ENCODE measurements around the gene WIPF1. TPM values are rescaled to one million over a fixed set of nuclear protein-coding genes. Genes with fewer than 3 reads are reported as not detected.

WIPF1 gene
- total RNA-seq, 2 donors from 2014 or later = 6.7 to 21.4 TPM

- no peaks in the 10 kb centered on the region for H3K36me3 ChIP-seq
- intact Hi-C loops (cut with DNase I) = no loop called here
- H3K4me1 ChIP-seq = no peaks in the 10 kb centered on the region
- no peaks in the 10 kb centered on the region for H3K27me3 ChIP-seq
- no peak for TF ChIP-seq CTCF (IDR thresholded peaks at IDR 0.05)
- H3K9ac ChIP-seq (ENCODE audit: low read depth in 2 of 2, low read length in 2 of 2) = no peak overlapping the region
- H3K27ac ChIP-seq = no peak overlapping the region
- DNase-seq = no peak
- H3K4me3 ChIP-seq = no peak overlapping the region
- H3K9me3 ChIP-seq = no peaks in the 10 kb centered on the region
These were observed 52.8 kb downstream of the WIPF1 start for GRCh38 chr2:174544802-174545201.

- H3K36me3 ChIP-seq = no peaks in the 10 kb centered on the region
- H3K4me3 ChIP-seq = no peak overlapping the region
- intact Hi-C loops (cut with DNase I) = no loop called here
- no peaks in the 10 kb centered on the region for H3K9me3 ChIP-seq
- no peak for TF ChIP-seq CTCF (IDR thresholded peaks at IDR 0.05)
- no peak overlapping the region for H3K9ac ChIP-seq (ENCODE audit: low read depth in 2 of 2, low read length in 2 of 2)
- no peak for DNase-seq
- H3K27ac ChIP-seq = no peak overlapping the region
- no peaks in the 10 kb centered on the region for H3K27me3 ChIP-seq
- no peaks in the 10 kb centered on the region for H3K4me1 ChIP-seq
These were observed 53.4 kb downstream of the WIPF1 start for GRCh38 chr2:174544156-174544555.

- TF ChIP-seq CTCF (IDR thresholded peaks at IDR 0.05) = no peak
- no peak overlapping the region for H3K9ac ChIP-seq (ENCODE audit: low read depth in 2 of 2, low read length in 2 of 2)
- no peak overlapping the region for H3K4me3 ChIP-seq
- H3K9me3 ChIP-seq = no peaks in the 10 kb centered on the region
- intact Hi-C loops (cut with DNase I) = no loop called here
- H3K4me1 ChIP-seq = no peaks in the 10 kb centered on the region
- no peak for DNase-seq
- H3K27me3 ChIP-seq = no peaks in the 10 kb centered on the region
- H3K36me3 ChIP-seq = no peaks in the 10 kb centered on the region
- no peak overlapping the region for H3K27ac ChIP-seq
These were observed 56.7 kb downstream of the WIPF1 start for GRCh38 chr2:174540893-174541292.

- H3K27ac ChIP-seq = no peak overlapping the region
- no peaks in the 10 kb centered on the region for H3K4me1 ChIP-seq
- H3K9ac ChIP-seq (ENCODE audit: low read depth in 2 of 2, low read length in 2 of 2) = no peak overlapping the region
- no peak for TF ChIP-seq CTCF (IDR thresholded peaks at IDR 0.05)
- H3K36me3 ChIP-seq = no peaks in the 10 kb centered on the region
- no peaks in the 10 kb centered on the region for H3K9me3 ChIP-seq
- no peaks in the 10 kb centered on the region for H3K27me3 ChIP-seq
- intact Hi-C loops (cut with DNase I) = no loop called here
- DNase-seq = no peak
- no peak overlapping the region for H3K4me3 ChIP-seq
These were observed 61.6 kb downstream of the WIPF1 start for GRCh38 chr2:174535757-174536703.

- H3K9ac ChIP-seq (ENCODE audit: low read depth in 2 of 2, low read length in 2 of 2) = no peak overlapping the region
- H3K4me3 ChIP-seq = no peak overlapping the region
- no peak for TF ChIP-seq CTCF (IDR thresholded peaks at IDR 0.05)
These were observed 62.5 kb downstream of the WIPF1 start for GRCh38 chr2:174535083-174535482.

More at GRCh38 chr2:174535083-174535482, 62.5 kb downstream of the WIPF1 start:
- no peak for DNase-seq
- no peaks in the 10 kb centered on the region for H3K4me1 ChIP-seq
- H3K27ac ChIP-seq = no peak overlapping the region
- H3K9me3 ChIP-seq = no peaks in the 10 kb centered on the region
- no peaks in the 10 kb centered on the region for H3K36me3 ChIP-seq
- intact Hi-C loops (cut with DNase I) = no loop called here
- no peaks in the 10 kb centered on the region for H3K27me3 ChIP-seq

Measured in colonic mucosa (tissue), 4 donors.